GM23338 (cell line): Measurements from ENCODE around the gene EQTN. TPM values are rescaled to one million over a fixed set of nuclear protein-coding genes. Genes with fewer than 3 reads are reported as not detected.

Experiments used
- ATAC-seq: fragments of 200-7000 bp; cut with Tn5 transposase; 3 replicates; pipeline ENCODE4 v1.9.1; 2020
- DNase-seq: peaks from one replicate; pipeline ENCODE4 v3.0.0-alpha.2; 2015; ENCODE audit warnings: low spot score
- H2AFZ ChIP-seq: fragments of 200-600 bp; sonication (generic); 2 replicates; pipeline ENCODE4 v1.8.0; 2016; ENCODE audit warnings: antibody characterized with exemption, mild to moderate bottlenecking, moderate library complexity
- H3F3A ChIP-seq: fragments of 200-600 bp; sonication (generic); replicated peaks from 2 replicates; pipeline ENCODE4 v1.8.0; 2017; ENCODE audit warnings: antibody characterized with exemption, mixed run types, low read depth
- H3K27ac ChIP-seq: fragments of 200-600 bp; sonication (generic); 2 replicates; pipeline ENCODE4 v1.6.1; 2016; ENCODE audit warnings: low read depth
- H3K27me3 ChIP-seq: fragments of 200-600 bp; sonication (generic); 2 replicates; pipeline ENCODE4 v1.8.0; 2016; ENCODE audit warnings: mild to moderate bottlenecking, mixed run types, moderate library complexity; ENCODE audit not compliant: insufficient read depth
- H3K36me3 ChIP-seq: fragments of 200-600 bp; sonication (generic); 2 replicates; pipeline ENCODE4 v1.8.0; 2016; ENCODE audit warnings: mild to moderate bottlenecking; ENCODE audit not compliant: insufficient read depth
- H3K4me1 ChIP-seq: fragments of 200-600 bp; sonication (generic); 2 replicates; pipeline ENCODE4 v1.8.0; 2016; ENCODE audit warnings: mild to moderate bottlenecking, moderate library complexity; ENCODE audit not compliant: insufficient read depth
- H3K4me2 ChIP-seq: fragments of 200-600 bp; sonication (generic); 2 replicates; pipeline ENCODE4 v1.7.1; 2017; ENCODE audit warnings: mixed run types
- H3K4me3 ChIP-seq: fragments of 200-600 bp; sonication (generic); 2 replicates; pipeline ENCODE4 v1.6.1; 2016; ENCODE audit warnings: mixed run types
- H3K79me2 ChIP-seq: fragments of 200-600 bp; sonication (generic); replicated peaks from 2 replicates; pipeline ENCODE4 v1.8.0; 2017; ENCODE audit warnings: mild to moderate bottlenecking; ENCODE audit not compliant: insufficient read depth
- H3K9me2 ChIP-seq: fragments of 200-600 bp; sonication (generic); 2 replicates; pipeline ENCODE4 v1.8.0; 2017; ENCODE audit not compliant: insufficient read depth
- H4K20me1 ChIP-seq: fragments of 200-600 bp; sonication (generic); replicated peaks from 2 replicates; pipeline ENCODE4 v1.8.0; 2017; ENCODE audit warnings: mild to moderate bottlenecking; ENCODE audit not compliant: insufficient read depth
- H3K27ac Mint-ChIP-seq: 2 replicates; pipeline ENCODE4 v1.8.0; 2020; ENCODE audit warnings: inconsistent platforms, mild to moderate bottlenecking, moderate library complexity, mixed read lengths
- H3K27me3 Mint-ChIP-seq: 3 replicates; pipeline ENCODE4 v1.8.0; 2022; ENCODE audit warnings: low read depth, mild to moderate bottlenecking, moderate library complexity, mixed read lengths, inconsistent platforms; ENCODE audit not compliant: insufficient read depth, poor library complexity
- H3K36me3 Mint-ChIP-seq: 3 replicates; pipeline ENCODE4 v1.8.0; 2021; ENCODE audit warnings: low read depth, mild to moderate bottlenecking, inconsistent platforms, moderate library complexity, mixed read lengths
- H3K4me1 Mint-ChIP-seq: 3 replicates; pipeline ENCODE4 v1.8.0; 2020; ENCODE audit warnings: mild to moderate bottlenecking, inconsistent platforms, mixed read lengths
- H3K4me3 Mint-ChIP-seq: 3 replicates; pipeline ENCODE4 v1.8.0; 2021; ENCODE audit warnings: moderate library complexity, mild to moderate bottlenecking, inconsistent platforms, mixed read lengths
- H3K9me3 Mint-ChIP-seq: 3 replicates; pipeline ENCODE4 v1.8.0; 2020; ENCODE audit warnings: moderate library complexity, mild to moderate bottlenecking, inconsistent platforms, mixed read lengths
- CREB1 ChIP-seq: fragments of 250-450 bp; sonication (Bioruptor Pico); IDR thresholded peaks from 2 replicates; pipeline ENCODE4 v1.5.0; 2020; ENCODE audit warnings: low read depth, mild to moderate bottlenecking, moderate library complexity
- EZH2 ChIP-seq: fragments of 200-600 bp; sonication (generic); IDR thresholded peaks from one replicate; pipeline ENCODE4 v1.8.0; 2017; ENCODE audit warnings: antibody characterized with exemption, mild to moderate bottlenecking, low read depth; ENCODE audit not compliant: unreplicated experiment
- EZH2phosphoT487 ChIP-seq: fragments of 200-600 bp; sonication (generic); IDR thresholded peaks from one replicate; pipeline ENCODE4 v1.8.1; 2018; ENCODE audit warnings: antibody characterized with exemption; ENCODE audit not compliant: unreplicated experiment
- JUNB ChIP-seq: IDR thresholded peaks from one replicate; pipeline ENCODE4 v1.6.1; 2016; ENCODE audit warnings: antibody characterized with exemption; ENCODE audit not compliant: unreplicated experiment
- NANOG ChIP-seq: IDR thresholded peaks from 2 replicates; pipeline ENCODE4 v1.6.1; 2016; ENCODE audit warnings: antibody characterized with exemption, borderline replicate concordance
- POLR2AphosphoS5 ChIP-seq: IDR thresholded peaks from 2 replicates; pipeline ENCODE4 v1.6.1; 2016; ENCODE audit warnings: antibody characterized with exemption, low read depth
- STAT1 ChIP-seq: IDR thresholded peaks from one replicate; pipeline ENCODE4 v1.6.1; 2016; ENCODE audit warnings: antibody characterized with exemption; ENCODE audit not compliant: unreplicated experiment
- ZNF331 ChIP-seq: fragments of 250-450 bp; sonication (Bioruptor Pico); IDR thresholded peaks from 2 replicates; pipeline ENCODE4 v1.5.0; 2020; ENCODE audit warnings: low read depth, mild to moderate bottlenecking, moderate library complexity
- polyA plus RNA-seq: library from polyadenylated mRNA; unstranded; fragments of >200 nt; fragmentation: Nextera tagmentation; extraction: Ambion mirVana; gene quantifications from 2 replicates; pipeline ENCODE4 v1.2.1, GENCODE V29; 2016
- total RNA-seq: library from RNA; depleted of rRNA; stranded (reverse); fragments of >200 nt; shearing (Covaris generic); gene quantifications from 2 replicates; pipeline ENCODE4 v1.2.3, GENCODE V29; 2014
- TF ChIP-seq, protein P1 (sequence below), 2 experiments: fragments of 200-600 bp in 1 of 2; sonication (generic) in 1 of 2; conservative IDR thresholded peaks; 2 replicates each; pipeline versions ENCODE4 v1.5.1 to v1.6.1; 2016 to 2017; ENCODE audit warnings: antibody characterized with exemption in 2 of 2, low read depth in 2 of 2, mild to moderate bottlenecking in 2 of 2, moderate library complexity in 1 of 2
- TF ChIP-seq, protein P2 (sequence below): fragments of 250-450 bp; sonication (Bioruptor Pico); IDR thresholded peaks from 2 replicates; pipeline ENCODE4 v1.5.0; 2020; ENCODE audit warnings: mild to moderate bottlenecking, moderate library complexity
- TF ChIP-seq, protein P3 (sequence below): IDR thresholded peaks from 2 replicates; pipeline ENCODE4 v1.6.1; 2016; ENCODE audit warnings: antibody characterized with exemption
- TF ChIP-seq, protein P4 (sequence below): IDR thresholded peaks from one replicate; pipeline ENCODE4 v1.6.1; 2018; ENCODE audit warnings: antibody characterized with exemption; ENCODE audit not compliant: unreplicated experiment

EQTN gene
- total and polyA plus RNA-seq, 2 experiments from 2014 or later = 0.24 TPM; not detected in 1

DNA sequence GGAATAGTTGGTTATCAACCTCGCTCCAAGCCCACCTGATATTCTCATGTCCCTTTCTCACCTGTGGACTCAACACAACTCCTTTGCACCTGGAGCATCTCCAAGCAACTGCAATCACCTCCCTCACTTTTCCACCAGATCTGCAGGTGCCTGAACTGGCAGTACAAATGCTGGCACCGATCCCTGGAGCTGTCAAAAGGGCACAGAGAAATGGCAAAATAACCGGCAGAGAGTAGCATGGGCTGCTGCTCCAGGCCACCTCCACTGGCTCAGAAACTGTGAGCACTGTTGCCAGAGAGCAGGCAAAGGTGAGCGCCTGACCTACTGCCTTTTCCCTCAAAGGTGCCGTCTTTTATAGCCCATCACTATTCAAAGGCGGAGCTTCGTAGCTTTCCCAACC lies 14.7 kb downstream of the EQTN start:
- Mint-ChIP-seq H3K9me3 (no peaks in the 10 kb centered on the region), H3K36me3 (no peaks in the 10 kb centered on the region), H3K27ac (no peak overlapping the region), H3K4me3 (no peak overlapping the region), H3K4me1 (peaks cover 16% of the 10 kb centered on the region), H3K27me3 (no peaks in the 10 kb centered on the region)
- no peak overlapping the region for H2AFZ ChIP-seq
- H4K20me1 ChIP-seq = no peaks in the 10 kb centered on the region
- TF ChIP-seq, protein P1, sequence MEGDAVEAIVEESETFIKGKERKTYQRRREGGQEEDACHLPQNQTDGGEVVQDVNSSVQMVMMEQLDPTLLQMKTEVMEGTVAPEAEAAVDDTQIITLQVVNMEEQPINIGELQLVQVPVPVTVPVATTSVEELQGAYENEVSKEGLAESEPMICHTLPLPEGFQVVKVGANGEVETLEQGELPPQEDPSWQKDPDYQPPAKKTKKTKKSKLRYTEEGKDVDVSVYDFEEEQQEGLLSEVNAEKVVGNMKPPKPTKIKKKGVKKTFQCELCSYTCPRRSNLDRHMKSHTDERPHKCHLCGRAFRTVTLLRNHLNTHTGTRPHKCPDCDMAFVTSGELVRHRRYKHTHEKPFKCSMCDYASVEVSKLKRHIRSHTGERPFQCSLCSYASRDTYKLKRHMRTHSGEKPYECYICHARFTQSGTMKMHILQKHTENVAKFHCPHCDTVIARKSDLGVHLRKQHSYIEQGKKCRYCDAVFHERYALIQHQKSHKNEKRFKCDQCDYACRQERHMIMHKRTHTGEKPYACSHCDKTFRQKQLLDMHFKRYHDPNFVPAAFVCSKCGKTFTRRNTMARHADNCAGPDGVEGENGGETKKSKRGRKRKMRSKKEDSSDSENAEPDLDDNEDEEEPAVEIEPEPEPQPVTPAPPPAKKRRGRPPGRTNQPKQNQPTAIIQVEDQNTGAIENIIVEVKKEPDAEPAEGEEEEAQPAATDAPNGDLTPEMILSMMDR (conservative IDR thresholded peaks at IDR 0.05; ENCODE audit: low read depth in 2 of 2) = no peak
- no peak for TF ChIP-seq NANOG
- no peak for TF ChIP-seq JUNB
- TF ChIP-seq, protein P2, sequence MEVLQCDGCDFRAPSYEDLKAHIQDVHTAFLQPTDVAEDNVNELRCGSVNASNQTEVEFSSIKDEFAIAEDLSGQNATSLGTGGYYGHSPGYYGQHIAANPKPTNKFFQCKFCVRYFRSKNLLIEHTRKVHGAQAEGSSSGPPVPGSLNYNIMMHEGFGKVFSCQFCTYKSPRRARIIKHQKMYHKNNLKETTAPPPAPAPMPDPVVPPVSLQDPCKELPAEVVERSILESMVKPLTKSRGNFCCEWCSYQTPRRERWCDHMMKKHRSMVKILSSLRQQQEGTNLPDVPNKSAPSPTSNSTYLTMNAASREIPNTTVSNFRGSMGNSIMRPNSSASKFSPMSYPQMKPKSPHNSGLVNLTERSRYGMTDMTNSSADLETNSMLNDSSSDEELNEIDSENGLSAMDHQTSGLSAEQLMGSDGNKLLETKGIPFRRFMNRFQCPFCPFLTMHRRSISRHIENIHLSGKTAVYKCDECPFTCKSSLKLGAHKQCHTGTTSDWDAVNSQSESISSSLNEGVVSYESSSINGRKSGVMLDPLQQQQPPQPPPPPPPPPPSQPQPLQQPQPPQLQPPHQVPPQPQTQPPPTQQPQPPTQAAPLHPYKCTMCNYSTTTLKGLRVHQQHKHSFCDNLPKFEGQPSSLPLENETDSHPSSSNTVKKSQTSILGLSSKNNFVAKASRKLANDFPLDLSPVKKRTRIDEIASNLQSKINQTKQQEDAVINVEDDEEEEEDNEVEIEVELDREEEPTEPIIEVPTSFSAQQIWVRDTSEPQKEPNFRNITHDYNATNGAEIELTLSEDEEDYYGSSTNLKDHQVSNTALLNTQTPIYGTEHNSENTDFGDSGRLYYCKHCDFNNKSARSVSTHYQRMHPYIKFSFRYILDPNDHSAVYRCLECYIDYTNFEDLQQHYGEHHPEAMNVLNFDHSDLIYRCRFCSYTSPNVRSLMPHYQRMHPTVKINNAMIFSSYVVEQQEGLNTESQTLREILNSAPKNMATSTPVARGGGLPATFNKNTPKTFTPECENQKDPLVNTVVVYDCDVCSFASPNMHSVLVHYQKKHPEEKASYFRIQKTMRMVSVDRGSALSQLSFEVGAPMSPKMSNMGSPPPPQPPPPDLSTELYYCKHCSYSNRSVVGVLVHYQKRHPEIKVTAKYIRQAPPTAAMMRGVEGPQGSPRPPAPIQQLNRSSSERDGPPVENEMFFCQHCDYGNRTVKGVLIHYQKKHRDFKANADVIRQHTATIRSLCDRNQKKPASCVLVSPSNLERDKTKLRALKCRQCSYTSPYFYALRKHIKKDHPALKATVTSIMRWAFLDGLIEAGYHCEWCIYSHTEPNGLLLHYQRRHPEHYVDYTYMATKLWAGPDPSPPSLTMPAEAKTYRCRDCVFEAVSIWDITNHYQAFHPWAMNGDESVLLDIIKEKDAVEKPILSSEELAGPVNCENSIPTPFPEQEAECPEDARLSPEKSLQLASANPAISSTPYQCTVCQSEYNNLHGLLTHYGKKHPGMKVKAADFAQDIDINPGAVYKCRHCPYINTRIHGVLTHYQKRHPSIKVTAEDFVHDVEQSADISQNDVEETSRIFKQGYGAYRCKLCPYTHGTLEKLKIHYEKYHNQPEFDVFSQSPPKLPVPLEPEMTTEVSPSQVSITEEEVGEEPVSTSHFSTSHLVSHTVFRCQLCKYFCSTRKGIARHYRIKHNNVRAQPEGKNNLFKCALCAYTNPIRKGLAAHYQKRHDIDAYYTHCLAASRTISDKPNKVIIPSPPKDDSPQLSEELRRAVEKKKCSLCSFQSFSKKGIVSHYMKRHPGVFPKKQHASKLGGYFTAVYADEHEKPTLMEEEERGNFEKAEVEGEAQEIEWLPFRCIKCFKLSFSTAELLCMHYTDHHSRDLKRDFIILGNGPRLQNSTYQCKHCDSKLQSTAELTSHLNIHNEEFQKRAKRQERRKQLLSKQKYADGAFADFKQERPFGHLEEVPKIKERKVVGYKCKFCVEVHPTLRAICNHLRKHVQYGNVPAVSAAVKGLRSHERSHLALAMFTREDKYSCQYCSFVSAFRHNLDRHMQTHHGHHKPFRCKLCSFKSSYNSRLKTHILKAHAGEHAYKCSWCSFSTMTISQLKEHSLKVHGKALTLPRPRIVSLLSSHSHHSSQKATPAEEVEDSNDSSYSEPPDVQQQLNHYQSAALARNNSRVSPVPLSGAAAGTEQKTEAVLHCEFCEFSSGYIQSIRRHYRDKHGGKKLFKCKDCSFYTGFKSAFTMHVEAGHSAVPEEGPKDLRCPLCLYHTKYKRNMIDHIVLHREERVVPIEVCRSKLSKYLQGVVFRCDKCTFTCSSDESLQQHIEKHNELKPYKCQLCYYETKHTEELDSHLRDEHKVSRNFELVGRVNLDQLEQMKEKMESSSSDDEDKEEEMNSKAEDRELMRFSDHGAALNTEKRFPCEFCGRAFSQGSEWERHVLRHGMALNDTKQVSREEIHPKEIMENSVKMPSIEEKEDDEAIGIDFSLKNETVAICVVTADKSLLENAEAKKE (CRISPR knock-in tag) = no peak
- TF ChIP-seq, protein P3, sequence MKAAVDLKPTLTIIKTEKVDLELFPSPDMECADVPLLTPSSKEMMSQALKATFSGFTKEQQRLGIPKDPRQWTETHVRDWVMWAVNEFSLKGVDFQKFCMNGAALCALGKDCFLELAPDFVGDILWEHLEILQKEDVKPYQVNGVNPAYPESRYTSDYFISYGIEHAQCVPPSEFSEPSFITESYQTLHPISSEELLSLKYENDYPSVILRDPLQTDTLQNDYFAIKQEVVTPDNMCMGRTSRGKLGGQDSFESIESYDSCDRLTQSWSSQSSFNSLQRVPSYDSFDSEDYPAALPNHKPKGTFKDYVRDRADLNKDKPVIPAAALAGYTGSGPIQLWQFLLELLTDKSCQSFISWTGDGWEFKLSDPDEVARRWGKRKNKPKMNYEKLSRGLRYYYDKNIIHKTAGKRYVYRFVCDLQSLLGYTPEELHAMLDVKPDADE = no peak
- no peak for TF ChIP-seq EZH2phosphoT487
- no peak for TF ChIP-seq ZNF331 (CRISPR knock-in tag)
- no peak for TF ChIP-seq STAT1
- no peak for TF ChIP-seq CREB1
- TF ChIP-seq, protein P4, sequence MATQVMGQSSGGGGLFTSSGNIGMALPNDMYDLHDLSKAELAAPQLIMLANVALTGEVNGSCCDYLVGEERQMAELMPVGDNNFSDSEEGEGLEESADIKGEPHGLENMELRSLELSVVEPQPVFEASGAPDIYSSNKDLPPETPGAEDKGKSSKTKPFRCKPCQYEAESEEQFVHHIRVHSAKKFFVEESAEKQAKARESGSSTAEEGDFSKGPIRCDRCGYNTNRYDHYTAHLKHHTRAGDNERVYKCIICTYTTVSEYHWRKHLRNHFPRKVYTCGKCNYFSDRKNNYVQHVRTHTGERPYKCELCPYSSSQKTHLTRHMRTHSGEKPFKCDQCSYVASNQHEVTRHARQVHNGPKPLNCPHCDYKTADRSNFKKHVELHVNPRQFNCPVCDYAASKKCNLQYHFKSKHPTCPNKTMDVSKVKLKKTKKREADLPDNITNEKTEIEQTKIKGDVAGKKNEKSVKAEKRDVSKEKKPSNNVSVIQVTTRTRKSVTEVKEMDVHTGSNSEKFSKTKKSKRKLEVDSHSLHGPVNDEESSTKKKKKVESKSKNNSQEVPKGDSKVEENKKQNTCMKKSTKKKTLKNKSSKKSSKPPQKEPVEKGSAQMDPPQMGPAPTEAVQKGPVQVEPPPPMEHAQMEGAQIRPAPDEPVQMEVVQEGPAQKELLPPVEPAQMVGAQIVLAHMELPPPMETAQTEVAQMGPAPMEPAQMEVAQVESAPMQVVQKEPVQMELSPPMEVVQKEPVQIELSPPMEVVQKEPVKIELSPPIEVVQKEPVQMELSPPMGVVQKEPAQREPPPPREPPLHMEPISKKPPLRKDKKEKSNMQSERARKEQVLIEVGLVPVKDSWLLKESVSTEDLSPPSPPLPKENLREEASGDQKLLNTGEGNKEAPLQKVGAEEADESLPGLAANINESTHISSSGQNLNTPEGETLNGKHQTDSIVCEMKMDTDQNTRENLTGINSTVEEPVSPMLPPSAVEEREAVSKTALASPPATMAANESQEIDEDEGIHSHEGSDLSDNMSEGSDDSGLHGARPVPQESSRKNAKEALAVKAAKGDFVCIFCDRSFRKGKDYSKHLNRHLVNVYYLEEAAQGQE = no peak
- no peak for TF ChIP-seq EZH2
- no peak for TF ChIP-seq POLR2AphosphoS5
- H3K36me3 ChIP-seq = no peaks in the 10 kb centered on the region
- ATAC-seq = no peak
- no peaks in the 10 kb centered on the region for H3F3A ChIP-seq
- H3K27me3 ChIP-seq = no peaks in the 10 kb centered on the region
- H3K4me1 ChIP-seq = no peaks in the 10 kb centered on the region
- no peak for DNase-seq
- no peak overlapping the region for H3K4me3 ChIP-seq
- no peak overlapping the region for H3K4me2 ChIP-seq
- H3K9me2 ChIP-seq = 0 out of 2 replicates have a peak, but pooled peaks cover 3% of the 10 kb centered on the region
- H3K27ac ChIP-seq = no peak overlapping the region
- no peaks in the 10 kb centered on the region for H3K79me2 ChIP-seq
